KMS-11 (cell line): Measurements from ENCODE around the gene SSNA1.

Source experiments
- H2AFZ ChIP-seq: fragments of 200-600 bp; sonication (generic); 2 replicates; pipeline ENCODE4 v1.6.1; 2016; ENCODE audit warnings: antibody characterized with exemption, mixed run types, low read depth
- H3K27ac ChIP-seq: fragments of 200-600 bp; sonication (generic); 2 replicates; pipeline ENCODE4 v1.6.1; 2016; ENCODE audit warnings: mild to moderate bottlenecking, mixed run types
- H3K27me3 ChIP-seq: fragments of 200-600 bp; sonication (generic); 2 replicates; pipeline ENCODE4 v1.6.1; 2017; ENCODE audit warnings: mild to moderate bottlenecking, low read depth, mixed run types, moderate library complexity; ENCODE audit not compliant: insufficient read depth
- H3K36me3 ChIP-seq: fragments of 200-600 bp; sonication (generic); 2 replicates; pipeline ENCODE4 v1.6.1; 2017; ENCODE audit warnings: mild to moderate bottlenecking, mixed run types; ENCODE audit not compliant: insufficient read depth
- H3K4me1 ChIP-seq: fragments of 200-600 bp; sonication (generic); 2 replicates; pipeline ENCODE4 v1.6.1; 2016; ENCODE audit warnings: mild to moderate bottlenecking, low read depth, mixed run types; ENCODE audit not compliant: poor library complexity, severe bottlenecking
- H3K4me2 ChIP-seq: fragments of 200-600 bp; sonication (generic); 2 replicates; pipeline ENCODE4 v1.7.0; 2016; ENCODE audit warnings: mild to moderate bottlenecking, mixed run types
- H3K4me3 ChIP-seq: fragments of 200-600 bp; sonication (generic); IDR thresholded peaks from 2 replicates; pipeline ENCODE4 v1.6.1; 2017; ENCODE audit warnings: low read depth, low read length, mixed read lengths; ENCODE audit not compliant: insufficient read depth
- H3K79me2 ChIP-seq: fragments of 200-600 bp; sonication (generic); 2 replicates; pipeline ENCODE4 v1.6.1; 2016; ENCODE audit warnings: low read depth, mixed run types; ENCODE audit not compliant: insufficient read depth
- H3K9ac ChIP-seq: fragments of 200-600 bp; sonication (generic); 2 replicates; pipeline ENCODE4 v1.6.1; 2016; ENCODE audit warnings: mild to moderate bottlenecking, mixed run types
- H4K20me1 ChIP-seq: fragments of 200-600 bp; sonication (generic); 2 replicates; pipeline ENCODE4 v1.6.1; 2016; ENCODE audit warnings: mild to moderate bottlenecking, mixed run types; ENCODE audit not compliant: insufficient read depth
- CTCF ChIP-seq: fragments of 200-600 bp; sonication (generic); conservative IDR thresholded peaks from 2 replicates; pipeline ENCODE4 v1.6.1; 2017; ENCODE audit warnings: low read depth, mild to moderate bottlenecking, antibody characterized with exemption, low read length, moderate library complexity, mixed read lengths

The SSNA1 gene

GRCh38 chr9:137229903-137230704 lies 41.6 kb downstream of the SSNA1 start:
- no peak overlapping the region for H3K9ac ChIP-seq
- H4K20me1 ChIP-seq: no peaks in the 10 kb centered on the region
- H3K27ac ChIP-seq: no peak overlapping the region
- no peak for TF ChIP-seq CTCF
- H2AFZ ChIP-seq: no peak overlapping the region
- H3K36me3 ChIP-seq: no peaks in the 10 kb centered on the region
- H3K79me2 ChIP-seq: no peaks in the 10 kb centered on the region
- no peak overlapping the region for H3K4me2 ChIP-seq
- peaks cover 53% of the 10 kb centered on the region for H3K27me3 ChIP-seq
- H3K4me3 ChIP-seq: no peak overlapping the region
- no peaks in the 10 kb centered on the region for H3K4me1 ChIP-seq

GRCh38 chr9:137230705-137231371 lies 42.4 kb downstream of the SSNA1 start, which contains the start of gene SLC34A3:
TSS of gene SLC34A3 (plus strand) at chr9:137230901. CDS start at chr9:137231703, 802 bp downstream.
- H3K4me3 ChIP-seq: no peak within 1 kb of the TSS
- H3K4me2 ChIP-seq: no peak within 1 kb of the TSS
- H3K27me3 ChIP-seq: peaks cover 60% of the 10 kb centered on the region
- no peak for TF ChIP-seq CTCF
- no peak within 1 kb of the TSS for H3K27ac ChIP-seq
- H3K4me1 ChIP-seq: no peaks in the 10 kb centered on the region
- no peaks in the 10 kb centered on the region for H3K79me2 ChIP-seq
- no peak within 1 kb of the TSS for H3K9ac ChIP-seq
- no peaks in the 10 kb centered on the region for H4K20me1 ChIP-seq
- H3K36me3 ChIP-seq: no peaks in the 10 kb centered on the region
- H2AFZ ChIP-seq: no peak within 1 kb of the TSS

- H3K79me2 ChIP-seq: no peaks in the 10 kb centered on the region
- TF ChIP-seq CTCF: no peak
- H3K36me3 ChIP-seq: no peaks in the 10 kb centered on the region
- no peak overlapping the region for H3K4me2 ChIP-seq
- no peak overlapping the region for H3K27ac ChIP-seq
- H3K4me3 ChIP-seq: no peak overlapping the region
- no peak overlapping the region for H3K9ac ChIP-seq
- H3K4me1 ChIP-seq: peaks cover 4% of the 10 kb centered on the region
- no peak overlapping the region for H2AFZ ChIP-seq
- H3K27me3 ChIP-seq: peaks cover 59% of the 10 kb centered on the region
- H4K20me1 ChIP-seq: no peaks in the 10 kb centered on the region
These were observed 43.0 kb downstream of the SSNA1 start for GRCh38 chr9:137231372-137232039.

- no peaks in the 10 kb centered on the region for H4K20me1 ChIP-seq
- H3K4me2 ChIP-seq: no peak overlapping the region
- H3K4me1 ChIP-seq: peaks cover 10% of the 10 kb centered on the region
These were observed 43.6 kb downstream of the SSNA1 start for GRCh38 chr9:137232101-137232500.

More at GRCh38 chr9:137232101-137232500, 43.6 kb downstream of the SSNA1 start:
- Histone ChIP-seq H3K79me2 (no peaks in the 10 kb centered on the region), H3K36me3 (no peaks in the 10 kb centered on the region), H3K27ac (no peak overlapping the region), H3K4me3 (no peak overlapping the region), H3K27me3 (peaks cover 58% of the 10 kb centered on the region), H3K9ac (no peak overlapping the region), H2AFZ (no peak overlapping the region)
- TF ChIP-seq CTCF: no peak
